Keratinocyte (primary cell): Measurements from ENCODE around the gene C1orf56.

Experiments used
- EZH2 ChIP-seq: IDR thresholded peaks from one replicate; pipeline ENCODE4 v1.6.1; 2012; ENCODE audit warnings: inconsistent platforms, mild to moderate bottlenecking, low read length, moderate library complexity
- TF ChIP-seq, protein P1 (sequence below), 3 experiments: IDR thresholded peaks in 1 of 3; conservative IDR thresholded peaks in 1 of 3; optimal IDR thresholded peaks in 1 of 3; 2 replicates in 2 of 3; 3 replicates in 1 of 3; pipeline versions ENCODE3 to v1.5.1; 2011; ENCODE audit warnings: low read length in 3 of 3, mild to moderate bottlenecking in 3 of 3, moderate library complexity in 2 of 3, control low read depth in 1 of 3, inconsistent platforms in 1 of 3; ENCODE audit not compliant: insufficient read depth in 2 of 3; ENCODE audit errors: extremely low read depth in 1 of 3

DNA sequence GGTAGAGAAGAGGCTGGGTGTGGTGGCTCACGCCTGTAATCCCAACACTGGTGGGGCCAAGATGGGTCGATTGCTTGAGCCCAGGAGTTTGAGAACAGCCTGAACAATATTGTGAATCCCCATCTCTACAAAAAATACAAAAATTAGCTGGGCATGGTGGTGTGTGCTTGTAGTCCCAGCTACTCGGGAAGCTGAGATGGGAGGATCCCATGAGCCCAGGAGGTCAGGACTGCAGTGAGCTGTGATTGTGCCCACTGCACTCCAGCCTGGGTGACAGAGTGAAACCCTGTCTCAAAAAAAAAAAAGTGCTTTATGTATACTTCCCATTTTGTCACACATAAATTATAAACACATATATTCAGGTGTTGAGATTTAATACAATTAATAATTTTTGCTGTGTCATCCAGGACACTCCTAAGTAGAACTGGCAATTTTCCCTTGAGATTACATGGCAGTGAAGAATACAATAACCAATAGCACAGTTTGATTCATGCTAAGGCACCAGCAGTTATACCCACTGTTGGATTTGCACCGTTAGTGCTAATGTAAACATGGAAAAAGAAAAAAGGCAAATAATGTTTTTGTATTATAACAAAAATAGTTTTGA is 38.5 kb downstream of the C1orf56 start:
- TF ChIP-seq, protein P1, sequence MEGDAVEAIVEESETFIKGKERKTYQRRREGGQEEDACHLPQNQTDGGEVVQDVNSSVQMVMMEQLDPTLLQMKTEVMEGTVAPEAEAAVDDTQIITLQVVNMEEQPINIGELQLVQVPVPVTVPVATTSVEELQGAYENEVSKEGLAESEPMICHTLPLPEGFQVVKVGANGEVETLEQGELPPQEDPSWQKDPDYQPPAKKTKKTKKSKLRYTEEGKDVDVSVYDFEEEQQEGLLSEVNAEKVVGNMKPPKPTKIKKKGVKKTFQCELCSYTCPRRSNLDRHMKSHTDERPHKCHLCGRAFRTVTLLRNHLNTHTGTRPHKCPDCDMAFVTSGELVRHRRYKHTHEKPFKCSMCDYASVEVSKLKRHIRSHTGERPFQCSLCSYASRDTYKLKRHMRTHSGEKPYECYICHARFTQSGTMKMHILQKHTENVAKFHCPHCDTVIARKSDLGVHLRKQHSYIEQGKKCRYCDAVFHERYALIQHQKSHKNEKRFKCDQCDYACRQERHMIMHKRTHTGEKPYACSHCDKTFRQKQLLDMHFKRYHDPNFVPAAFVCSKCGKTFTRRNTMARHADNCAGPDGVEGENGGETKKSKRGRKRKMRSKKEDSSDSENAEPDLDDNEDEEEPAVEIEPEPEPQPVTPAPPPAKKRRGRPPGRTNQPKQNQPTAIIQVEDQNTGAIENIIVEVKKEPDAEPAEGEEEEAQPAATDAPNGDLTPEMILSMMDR (optimal IDR thresholded peaks at IDR 0.05 in 1 of 3, IDR thresholded peaks at IDR 0.05 in 1 of 3, conservative IDR thresholded peaks at IDR 0.05 in 1 of 3; ENCODE audit: extremely low read depth in 1 of 3, insufficient read depth in 2 of 3, low read length in 3 of 3): no peak
- no peak for TF ChIP-seq EZH2
